Skeletal muscle cell (primary cell): ENCODE measurements around the gene SRPK2.

Source experiments
- DNase-seq: peaks from one replicate; pipeline ENCODE4 v3.0.0-alpha.2; 2010; ENCODE audit warnings: low read depth
- H3K4me3 ChIP-seq: 2 replicates; pipeline ENCODE4 v1.5.1; 2011; ENCODE audit warnings: low read depth, mild to moderate bottlenecking, control low read depth, low read length, moderate library complexity

Gene SRPK2

DNA sequence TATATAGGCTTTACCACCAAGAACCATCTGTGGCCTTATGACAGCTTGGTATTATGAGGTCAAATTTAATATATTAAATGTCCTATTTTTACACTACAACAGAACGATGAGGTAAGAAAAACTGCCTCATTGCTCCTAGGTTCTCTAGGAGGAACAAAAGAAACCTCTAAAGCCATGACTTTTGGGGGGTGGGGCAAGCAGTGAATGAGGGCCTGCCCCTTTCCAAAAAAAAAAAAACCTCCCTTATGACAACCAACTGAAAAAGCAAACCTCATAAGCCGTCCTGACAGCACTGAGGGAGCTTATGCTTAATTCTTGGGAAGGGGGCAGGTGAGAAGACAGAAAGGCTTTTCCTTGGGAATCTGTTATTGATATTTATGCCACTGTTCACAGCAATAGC is 258.1 kb downstream of the SRPK2 start:
- DNase-seq: no peak
- no peak overlapping the region for H3K4me3 ChIP-seq

DNA sequence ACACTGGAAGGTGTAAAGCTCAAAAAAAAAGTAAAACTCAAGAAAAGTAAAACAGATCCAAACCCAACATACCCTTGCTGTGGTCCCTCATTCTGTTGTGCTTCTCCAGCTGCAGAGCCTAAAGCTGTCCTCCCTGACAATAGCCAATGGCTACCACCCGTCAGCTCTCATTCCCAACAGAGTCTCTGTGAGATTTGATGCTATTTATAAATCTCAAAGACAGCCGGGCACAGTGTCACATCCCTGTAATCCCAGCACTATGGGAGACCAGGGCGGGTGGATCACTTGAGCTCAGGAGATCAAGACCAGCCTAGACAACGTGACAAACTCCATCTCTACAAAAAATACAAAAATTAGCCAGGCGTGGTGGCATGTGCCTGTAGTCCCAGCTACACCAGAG is 258.7 kb downstream of the SRPK2 start:
- no peak overlapping the region for H3K4me3 ChIP-seq

DNA sequence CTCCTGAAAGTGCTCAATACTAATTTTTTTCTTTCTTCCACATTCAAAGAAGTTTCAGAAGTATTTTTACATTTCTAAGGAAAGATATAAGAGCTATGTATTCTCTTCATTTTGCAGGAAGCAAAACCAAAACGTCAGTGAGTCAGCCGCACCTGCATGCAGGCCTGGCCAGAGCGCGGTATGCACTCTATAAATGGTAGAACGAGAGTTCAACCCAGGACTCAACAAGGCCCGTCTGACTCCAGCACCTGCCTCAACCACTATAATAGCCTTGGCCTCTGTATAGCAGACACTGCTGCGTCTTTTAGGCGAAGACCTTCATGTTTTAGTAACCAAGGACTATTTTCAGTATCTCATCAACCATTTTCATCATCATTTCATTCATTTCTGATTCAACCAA is 261.5 kb downstream of the SRPK2 start:
- DNase-seq: no peak

More for the DNA sequence above, 258.7 kb downstream of the SRPK2 start:
- no peak for DNase-seq

DNA sequence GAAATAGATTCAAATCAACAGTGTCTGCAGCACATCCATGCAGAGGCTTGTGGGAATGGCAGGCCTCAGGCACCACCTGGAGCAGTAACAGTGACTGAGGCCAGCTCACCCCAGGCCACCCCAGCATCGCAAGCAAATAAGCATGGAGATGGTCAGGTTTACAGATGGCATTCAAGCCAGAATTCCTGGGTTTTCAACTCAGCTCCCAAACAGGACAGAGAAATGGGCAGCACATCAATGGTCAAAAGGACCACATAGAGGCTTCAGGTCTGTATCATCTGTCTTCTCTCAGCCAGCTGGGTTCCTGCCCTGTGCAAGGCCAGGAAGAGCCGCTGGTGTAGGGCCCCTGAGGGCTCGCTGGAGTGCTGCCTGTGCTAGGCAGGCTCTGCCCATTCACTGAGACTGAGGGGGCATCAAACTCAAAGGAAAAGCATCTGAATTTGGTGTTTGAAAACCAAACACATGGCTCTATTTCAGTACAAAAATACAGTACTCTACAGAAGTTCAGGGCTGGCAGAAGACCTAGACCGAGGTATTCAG is 262.2 kb downstream of the SRPK2 start:
- DNase-seq: peak; percentile 5
- H3K4me3 ChIP-seq: no peak overlapping the region

More for the DNA sequence above, 261.5 kb downstream of the SRPK2 start:
- H3K4me3 ChIP-seq: no peak overlapping the region

DNA sequence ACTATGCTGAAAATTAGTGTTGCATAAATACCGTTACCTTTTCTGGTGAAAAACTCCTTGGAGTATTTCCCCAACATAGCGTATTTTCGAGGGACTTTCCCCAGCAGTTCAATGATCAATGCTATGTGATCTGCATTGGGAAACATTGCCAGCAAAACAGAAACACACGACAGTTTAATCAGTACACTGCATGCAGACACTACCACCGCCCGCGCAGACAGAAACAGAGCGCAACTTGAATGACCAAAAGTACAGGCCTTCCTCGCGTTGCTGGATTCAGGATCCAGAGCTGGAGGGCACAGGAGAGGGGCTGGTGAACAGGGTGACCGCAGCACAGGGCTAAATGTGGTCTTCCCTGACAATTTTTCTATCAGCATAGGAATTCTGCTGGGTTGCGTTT is 263.0 kb downstream of the SRPK2 start:
- no peak overlapping the region for H3K4me3 ChIP-seq
- no peak for DNase-seq

DNA sequence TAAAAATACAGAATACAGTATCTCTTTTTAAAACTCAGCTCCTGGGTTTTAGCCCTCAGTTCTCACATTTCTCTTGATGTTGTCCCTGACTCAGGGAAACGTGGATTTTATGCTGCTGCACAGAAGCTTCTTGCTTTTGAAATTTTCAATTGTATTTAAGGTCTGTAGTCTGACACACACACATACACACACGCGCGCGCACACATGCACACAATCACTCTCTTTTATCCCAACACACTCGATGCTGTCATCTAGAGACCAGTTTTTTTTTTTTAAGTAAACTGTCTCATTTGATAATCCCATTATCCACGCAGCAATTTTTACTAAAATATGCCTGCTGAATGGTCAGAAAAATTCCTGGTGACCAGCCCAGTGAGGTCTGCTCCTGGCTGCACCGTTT is 266.1 kb downstream of the SRPK2 start:
- no peak overlapping the region for H3K4me3 ChIP-seq
- no peak for DNase-seq

DNA sequence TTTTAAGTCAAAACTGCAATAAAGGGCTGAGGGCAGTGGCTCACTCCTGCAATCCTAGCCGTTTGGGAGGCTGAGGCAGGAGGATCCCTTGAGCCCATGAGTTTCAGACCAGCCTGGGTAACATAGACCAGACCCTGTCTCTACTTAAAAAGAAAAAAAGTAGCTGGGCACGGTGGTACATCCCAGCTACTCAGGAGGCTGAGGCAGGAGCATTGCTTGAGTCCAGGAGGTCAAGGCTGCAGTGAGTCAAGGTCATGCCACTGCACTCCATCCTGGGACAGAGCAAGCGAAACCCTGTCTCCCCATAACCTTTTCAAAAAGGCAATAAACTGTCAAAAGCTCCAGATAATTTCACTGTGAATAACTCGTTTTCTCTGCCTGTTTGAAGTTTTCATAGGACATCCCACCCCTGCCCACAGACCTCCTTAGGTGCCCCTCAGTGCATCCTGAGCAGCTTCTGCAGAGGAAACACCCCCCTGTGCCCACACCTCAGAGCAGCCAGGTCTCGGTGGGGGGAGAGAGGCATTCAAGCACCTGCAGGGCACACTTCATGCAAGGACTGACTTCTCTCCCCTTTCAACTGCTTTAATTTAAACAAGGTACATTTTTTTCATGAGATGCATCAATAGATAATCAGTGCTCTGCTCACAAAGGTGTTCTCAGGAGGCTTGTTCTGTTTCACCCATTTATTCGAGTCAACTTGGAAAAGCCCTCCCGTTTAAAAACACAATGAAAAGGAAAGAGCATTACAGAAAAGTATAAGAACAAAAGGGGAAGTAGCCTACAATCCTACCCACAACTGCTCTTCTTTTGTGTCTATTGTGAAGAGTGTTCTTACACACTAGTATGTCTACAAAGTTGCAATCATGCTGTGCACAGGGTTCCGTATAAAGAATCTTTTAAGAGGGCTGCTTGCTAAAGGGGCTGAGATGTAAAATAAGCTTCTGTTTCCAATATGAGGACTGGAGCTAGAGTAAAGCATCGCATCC is 269.8 kb downstream of the SRPK2 start:
- H3K4me3 ChIP-seq: no peak overlapping the region
- no peak for DNase-seq

DNA sequence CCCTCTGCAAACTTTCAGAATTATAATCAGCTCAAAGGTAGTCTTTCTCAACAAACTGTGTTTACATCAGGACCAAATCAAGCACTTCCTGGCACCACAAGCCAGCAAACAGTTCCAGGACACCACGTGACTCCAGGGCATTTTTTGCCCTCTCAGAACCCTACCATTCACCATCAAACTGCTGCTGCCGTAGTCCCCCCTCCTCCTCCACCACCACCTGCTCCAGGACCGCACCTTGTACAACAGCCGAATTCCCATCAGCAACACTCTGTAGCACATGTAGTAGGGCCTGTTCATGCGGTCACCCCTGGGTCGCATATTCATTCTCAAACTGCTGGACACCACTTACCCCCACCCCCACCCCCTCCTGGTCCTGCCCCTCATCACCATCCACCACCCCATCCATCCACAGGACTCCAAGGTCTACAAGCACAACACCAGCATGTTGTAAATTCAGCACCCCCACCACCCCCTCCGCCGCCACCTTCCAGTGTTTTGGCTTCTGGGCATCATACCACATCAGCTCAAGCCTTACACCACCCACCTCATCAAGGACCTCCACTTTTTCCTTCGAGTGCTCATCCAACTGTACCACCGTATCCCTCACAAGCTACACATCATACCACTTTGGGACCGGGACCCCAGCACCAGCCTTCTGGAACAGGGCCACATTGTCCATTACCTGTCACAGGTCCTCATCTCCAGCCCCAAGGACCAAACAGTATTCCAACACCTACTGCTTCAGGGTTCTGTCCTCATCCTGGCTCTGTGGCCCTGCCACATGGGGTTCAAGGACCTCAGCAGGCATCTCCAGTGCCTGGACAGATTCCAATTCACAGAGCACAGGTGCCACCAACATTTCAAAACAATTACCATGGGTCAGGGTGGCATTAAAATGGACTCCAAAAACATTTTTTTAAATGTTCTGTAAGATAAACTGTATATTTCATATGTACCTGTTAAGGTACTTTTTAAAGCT is 276.0 kb downstream of the SRPK2 start:
- DNase-seq: no peak
- no peak overlapping the region for H3K4me3 ChIP-seq

DNA sequence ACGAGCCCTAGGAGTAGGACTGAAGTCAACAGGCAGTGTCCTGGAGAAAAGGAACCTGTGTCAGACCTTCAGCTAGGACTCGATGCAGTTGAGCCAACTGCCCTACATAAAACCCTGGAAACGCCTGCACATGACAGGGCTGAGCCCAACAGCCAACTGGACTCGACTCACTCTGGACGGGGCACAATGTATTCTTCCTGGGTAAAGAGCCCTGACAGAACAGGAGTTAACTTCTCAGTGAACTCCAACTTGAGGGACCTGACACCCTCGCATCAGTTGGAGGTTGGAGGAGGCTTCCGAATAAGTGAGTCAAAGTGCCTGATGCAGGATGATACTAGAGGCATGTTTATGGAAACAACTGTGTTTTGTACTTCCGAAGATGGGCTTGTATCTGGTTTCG is 281.3 kb downstream of the SRPK2 start:
- H3K4me3 ChIP-seq: no peak overlapping the region
- DNase-seq: no peak

DNA sequence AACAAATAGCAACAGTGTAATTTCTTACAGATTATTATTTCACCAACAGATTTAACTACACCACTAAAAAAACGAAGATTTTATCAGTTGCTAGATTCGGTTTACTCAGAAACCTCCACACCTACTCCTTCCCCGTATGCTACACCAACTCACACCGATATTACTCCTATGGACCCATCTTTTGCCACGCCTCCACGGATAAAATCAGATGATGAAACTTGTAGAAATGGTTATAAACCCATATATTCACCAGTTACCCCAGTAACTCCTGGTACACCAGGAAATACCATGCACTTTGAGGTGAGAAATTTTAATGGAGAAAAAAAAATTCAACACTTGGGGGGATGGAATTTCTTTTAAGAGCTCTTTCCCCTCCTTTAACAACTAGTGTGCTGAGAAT is 282.2 kb downstream of the SRPK2 start:
- no peak overlapping the region for H3K4me3 ChIP-seq
- DNase-seq: no peak

DNA sequence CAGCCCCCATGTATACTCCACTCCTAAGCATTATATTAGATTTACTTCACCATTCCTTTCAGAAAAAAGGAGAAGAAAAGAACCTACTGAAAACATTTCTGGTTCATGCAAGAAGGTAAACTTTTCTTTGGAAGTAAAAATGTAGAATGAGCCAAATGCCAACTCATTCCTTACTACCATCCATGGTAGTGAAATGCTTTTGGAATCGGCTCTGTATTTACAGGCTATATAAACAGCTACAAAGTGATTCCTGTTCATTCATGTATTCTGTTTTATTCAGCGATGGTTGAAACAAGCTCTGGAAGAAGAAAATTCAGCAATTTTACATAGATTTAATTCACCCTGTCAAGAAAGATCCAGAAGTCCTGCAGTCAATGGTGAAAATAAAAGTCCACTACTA is 283.1 kb downstream of the SRPK2 start:
- H3K4me3 ChIP-seq: no peak overlapping the region
- no peak for DNase-seq

DNA sequence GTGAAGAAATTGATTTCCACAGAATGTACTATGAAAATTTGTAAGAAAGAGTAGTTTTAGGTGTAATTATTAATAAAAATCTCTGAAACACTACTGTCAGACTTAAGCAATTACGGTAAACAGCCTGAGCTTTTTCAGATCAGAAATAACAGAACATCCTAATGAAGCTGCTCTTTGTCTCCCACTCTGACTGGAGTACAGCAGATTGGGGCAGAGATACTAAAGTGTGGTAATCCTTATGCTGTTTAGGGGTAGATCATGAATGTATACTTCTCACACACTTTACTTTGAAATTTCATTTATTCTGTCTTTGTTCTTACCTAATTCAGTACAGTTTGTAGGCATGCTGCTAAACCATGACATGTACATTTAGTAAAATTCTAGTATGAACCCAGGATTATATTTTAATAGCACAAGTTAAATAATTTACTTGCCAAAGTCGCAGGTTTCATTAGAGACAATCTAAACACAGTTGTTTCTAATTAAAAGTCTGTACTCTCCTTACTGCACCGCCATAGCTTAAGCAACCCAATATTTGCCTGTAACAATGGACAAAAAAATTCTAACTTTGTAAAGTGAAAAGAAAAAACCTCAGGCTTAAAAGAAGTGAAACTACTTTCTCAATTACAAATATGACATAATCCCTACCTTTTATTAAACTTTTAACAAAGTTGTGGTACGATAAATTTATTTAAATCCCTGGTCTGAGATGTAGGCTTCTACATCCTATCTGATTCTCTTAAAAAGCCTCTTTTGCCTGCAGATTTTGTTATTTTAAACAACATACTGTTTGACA is 286.0 kb downstream of the SRPK2 start:
- DNase-seq: no peak
- no peak overlapping the region for H3K4me3 ChIP-seq

DNA sequence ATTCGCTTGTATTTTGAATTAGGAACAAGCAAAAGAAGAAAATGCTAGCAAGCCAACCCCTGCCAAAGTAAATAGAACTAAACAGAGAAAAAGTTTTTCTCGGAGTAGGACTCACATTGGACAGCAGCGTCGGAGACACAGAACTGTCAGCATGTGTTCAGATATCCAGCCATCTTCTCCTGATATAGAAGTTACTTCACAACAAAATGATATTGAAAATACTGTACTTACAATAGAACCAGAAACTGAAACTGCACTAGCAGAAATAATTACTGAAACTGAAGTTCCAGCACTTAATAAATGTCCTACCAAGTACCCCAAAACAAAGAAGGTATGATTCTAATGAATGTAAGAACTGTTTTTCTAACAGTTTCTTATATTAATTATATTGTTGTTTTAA is 286.9 kb downstream of the SRPK2 start:
- DNase-seq: no peak
- H3K4me3 ChIP-seq: no peak overlapping the region

DNA sequence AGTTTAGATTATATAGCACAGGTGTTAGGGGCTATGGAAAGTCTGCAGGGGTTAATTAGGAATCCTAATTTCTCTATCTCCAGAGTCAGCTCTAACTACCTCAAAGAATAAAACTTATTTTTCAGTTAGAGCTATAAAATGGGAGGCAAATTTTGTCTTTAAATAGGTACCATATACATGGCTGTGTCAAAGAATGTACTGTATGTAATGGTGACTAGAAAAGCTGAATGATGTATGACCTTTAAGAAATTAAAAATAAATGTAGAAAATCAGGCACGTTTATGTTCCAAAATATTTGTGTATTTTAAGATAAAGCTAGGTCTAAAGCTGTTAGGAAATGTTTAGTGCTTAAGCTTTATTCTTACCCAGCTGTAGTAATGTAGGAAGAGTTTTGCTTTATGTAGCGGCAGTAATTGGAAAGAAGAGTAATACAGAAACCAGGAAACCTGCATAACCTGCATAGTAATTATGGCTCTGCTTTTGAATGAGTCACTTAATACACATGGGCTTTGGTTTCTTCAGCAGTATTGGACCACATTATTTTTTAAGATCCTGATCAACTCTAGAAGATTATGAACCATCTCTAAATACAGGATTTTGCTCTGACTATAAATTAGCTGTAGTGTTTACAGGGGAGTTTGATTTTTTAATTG is 289.7 kb downstream of the SRPK2 start:
- H3K4me3 ChIP-seq: no peak overlapping the region
- DNase-seq: no peak

DNA sequence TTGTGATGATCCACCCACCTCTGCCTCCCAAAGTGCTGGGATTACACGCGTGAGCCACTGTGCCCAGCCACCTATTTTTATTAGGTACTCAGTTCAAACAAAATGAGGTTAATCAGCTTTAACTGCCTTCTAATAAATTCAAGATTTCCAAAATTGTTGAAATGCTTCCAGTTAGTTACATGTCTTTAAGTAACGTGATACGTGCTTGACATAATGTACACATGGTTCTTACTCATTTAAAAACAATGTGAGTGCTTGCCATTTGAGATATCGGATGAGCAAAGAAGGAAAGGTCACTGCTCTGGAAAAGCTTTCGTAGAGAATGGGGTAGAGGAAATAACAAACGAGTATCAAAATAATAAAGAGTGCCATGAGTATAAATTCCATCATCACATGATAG is 291.1 kb downstream of the SRPK2 start:
- H3K4me3 ChIP-seq: no peak overlapping the region
- DNase-seq: peak; percentile 73

DNA sequence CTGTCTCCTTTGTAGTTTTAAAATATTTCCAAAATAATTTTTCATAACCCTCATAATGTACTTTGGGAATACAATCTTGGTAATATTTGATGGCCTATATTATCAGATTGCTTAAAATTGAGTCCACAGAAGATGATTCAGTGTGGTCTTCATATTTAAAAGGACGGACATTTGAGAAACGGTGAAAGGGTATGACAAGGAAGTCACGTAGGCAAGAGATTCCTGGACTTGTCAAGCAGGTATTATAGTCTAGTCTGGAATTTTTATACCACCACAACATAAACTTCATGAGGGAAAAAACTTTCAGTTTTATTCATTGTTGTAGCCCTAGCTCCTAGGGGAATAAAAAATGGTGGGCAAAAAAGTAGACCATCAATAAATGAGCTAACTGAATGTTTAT is 292.4 kb downstream of the SRPK2 start:
- DNase-seq: no peak
- no peak overlapping the region for H3K4me3 ChIP-seq

DNA sequence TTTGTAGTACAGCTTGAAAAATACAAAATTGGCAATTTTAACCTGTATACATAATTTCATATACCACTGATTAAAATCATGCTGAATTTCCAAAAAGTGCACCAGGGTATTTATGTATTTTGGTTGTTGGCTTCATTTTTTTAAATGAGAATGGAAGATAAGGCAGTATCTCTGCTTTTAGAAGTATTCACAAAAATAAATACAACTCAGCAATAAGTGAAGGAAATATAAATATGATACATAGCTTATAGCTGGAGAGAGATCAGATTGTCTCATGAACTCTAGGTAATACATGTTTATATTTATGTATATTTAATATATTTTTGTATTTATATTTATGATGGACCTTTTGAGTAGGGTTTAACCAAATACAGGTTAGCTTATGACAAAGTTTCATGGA is 293.8 kb downstream of the SRPK2 start:
- DNase-seq: no peak
- no peak overlapping the region for H3K4me3 ChIP-seq

DNA sequence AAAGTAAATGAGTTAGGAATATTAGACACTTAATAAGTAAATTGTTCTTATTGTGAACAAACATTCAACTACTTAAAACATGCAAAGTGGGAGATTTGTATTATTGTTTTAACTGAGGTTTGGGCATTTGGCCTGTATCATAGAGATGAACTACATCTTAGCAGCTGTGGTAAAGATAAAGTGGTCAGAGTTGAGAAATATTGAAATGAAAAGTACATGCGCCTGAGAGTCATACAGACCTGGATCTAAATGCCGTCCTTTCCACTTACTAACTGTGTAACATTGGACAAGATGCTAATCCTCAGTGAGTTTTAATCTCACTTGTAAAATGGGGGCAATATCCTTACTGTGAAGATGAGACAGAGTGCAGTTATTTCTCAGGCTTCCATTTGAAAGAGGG is 300.3 kb downstream of the SRPK2 start:
- no peak for DNase-seq

DNA sequence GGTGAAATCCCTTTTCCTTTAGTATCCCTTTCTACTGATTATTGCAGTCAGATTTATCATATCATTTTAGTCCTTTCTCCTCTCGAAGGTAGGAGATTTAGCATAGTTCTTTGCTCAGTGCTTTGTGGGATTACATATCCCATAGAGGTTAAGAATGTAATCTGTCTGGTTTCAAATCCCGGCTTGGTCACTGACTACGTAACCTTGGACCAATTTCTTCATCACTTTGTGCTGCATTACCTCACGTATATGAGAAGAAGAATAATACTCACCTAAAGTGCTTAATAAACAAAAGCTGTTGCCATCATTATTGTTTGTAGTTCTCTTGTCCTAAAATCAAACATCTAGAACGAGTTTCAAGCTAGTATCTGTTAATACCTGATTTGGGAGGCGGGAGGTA is 300.7 kb downstream of the SRPK2 start:
- no peak overlapping the region for H3K4me3 ChIP-seq
- DNase-seq: no peak

More for the DNA sequence above, 300.3 kb downstream of the SRPK2 start:
- no peak overlapping the region for H3K4me3 ChIP-seq
